ENCODE results near the gene ERICH6B. TPM values are rescaled to one million over a fixed set of nuclear protein-coding genes. Genes with fewer than 3 reads are reported as not detected.

ERICH6B gene
- total and polyA plus RNA-seq, 2 of the 13 experiments (the other 11 are each of a cell fraction or from before 2014, with no cell fraction given): not detected

GRCh38 chr13:45527699-45528462 lies 87.7 kb downstream of the ERICH6B start (continued):
- TF ChIP-seq, protein P1, sequence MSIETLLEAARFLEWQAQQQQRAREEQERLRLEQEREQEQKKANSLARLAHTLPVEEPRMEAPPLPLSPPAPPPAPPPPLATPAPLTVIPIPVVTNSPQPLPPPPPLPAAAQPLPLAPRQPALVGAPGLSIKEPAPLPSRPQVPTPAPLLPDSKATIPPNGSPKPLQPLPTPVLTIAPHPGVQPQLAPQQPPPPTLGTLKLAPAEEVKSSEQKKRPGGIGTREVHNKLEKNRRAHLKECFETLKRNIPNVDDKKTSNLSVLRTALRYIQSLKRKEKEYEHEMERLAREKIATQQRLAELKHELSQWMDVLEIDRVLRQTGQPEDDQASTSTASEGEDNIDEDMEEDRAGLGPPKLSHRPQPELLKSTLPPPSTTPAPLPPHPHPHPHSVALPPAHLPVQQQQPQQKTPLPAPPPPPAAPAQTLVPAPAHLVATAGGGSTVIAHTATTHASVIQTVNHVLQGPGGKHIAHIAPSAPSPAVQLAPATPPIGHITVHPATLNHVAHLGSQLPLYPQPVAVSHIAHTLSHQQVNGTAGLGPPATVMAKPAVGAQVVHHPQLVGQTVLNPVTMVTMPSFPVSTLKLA (IDR thresholded peaks at IDR 0.05): no peak
- TF ChIP-seq ZNF782 (CRISPR knock-in tag; IDR thresholded peaks at IDR 0.05; ENCODE audit: borderline replicate concordance) (no peak), ATF2 (CRISPR knock-in tag; IDR thresholded peaks at IDR 0.05) (0 out of 2 replicates have a peak, but pooled peaks have one; percentile 20), THAP11 (CRISPR knock-in tag; IDR thresholded peaks at IDR 0.05) (no peak), EP300 (IDR thresholded peaks at IDR 0.05; ENCODE audit: low read depth in 2 of 2, low read length in 2 of 2) (peak in 1 of 2 experiments; percentile 53; a peak in 1 of 4 replicates), EP300 (CRISPR knock-in tag; IDR thresholded peaks at IDR 0.05; ENCODE audit: borderline replicate concordance) (no peak; the same call in 1 of the 2 replicates), FIP1L1 (IDR thresholded peaks at IDR 0.05; ENCODE audit: borderline replicate concordance, insufficient read depth, low read depth, low read length) (no peak), ARID3A (IDR thresholded peaks at IDR 0.05; ENCODE audit: low read depth, low read length) (0 out of 2 replicates have a peak, but pooled peaks have one; percentile 46), FOXP1 (IDR thresholded peaks at IDR 0.05) (0 out of 2 replicates have a peak, but pooled peaks have one; percentile 41), FOXP1 (CRISPR knock-in tag; IDR thresholded peaks at IDR 0.05) (peak; percentile 72), SOX13 (IDR thresholded peaks at IDR 0.05) (no peak), SOX13 (CRISPR knock-in tag; conservative IDR thresholded peaks at IDR 0.05 in 1 of 2, IDR thresholded peaks at IDR 0.05 in 1 of 2) (peak in 1 of 2 experiments; percentile 63; a peak in 1 of 4 replicates), RARG (CRISPR knock-in tag; IDR thresholded peaks at IDR 0.05; ENCODE audit: low read depth) (no peak), SOX5 (CRISPR knock-in tag; IDR thresholded peaks at IDR 0.05; ENCODE audit: borderline replicate concordance) (peak; percentile 54; the same call in 1 of the 2 replicates), HMG20A (CRISPR knock-in tag; IDR thresholded peaks at IDR 0.05; ENCODE audit: borderline replicate concordance) (0 out of 2 replicates have a peak, but pooled peaks have one; percentile 18), TEAD3 (CRISPR knock-in tag; optimal IDR thresholded peaks at IDR 0.05; ENCODE audit: borderline replicate concordance) (peak; percentile 75), SOX6 (IDR thresholded peaks at IDR 0.05) (no peak), SOX6 (CRISPR knock-in tag; IDR thresholded peaks at IDR 0.05) (peak; percentile 45; the same call in 1 of the 2 replicates), SRSF9 (IDR thresholded peaks at IDR 0.05; ENCODE audit: borderline replicate concordance, insufficient read depth, low read depth, low read length, poor library complexity, severe bottlenecking) (no peak)
- TF ChIP-seq, protein P2, sequence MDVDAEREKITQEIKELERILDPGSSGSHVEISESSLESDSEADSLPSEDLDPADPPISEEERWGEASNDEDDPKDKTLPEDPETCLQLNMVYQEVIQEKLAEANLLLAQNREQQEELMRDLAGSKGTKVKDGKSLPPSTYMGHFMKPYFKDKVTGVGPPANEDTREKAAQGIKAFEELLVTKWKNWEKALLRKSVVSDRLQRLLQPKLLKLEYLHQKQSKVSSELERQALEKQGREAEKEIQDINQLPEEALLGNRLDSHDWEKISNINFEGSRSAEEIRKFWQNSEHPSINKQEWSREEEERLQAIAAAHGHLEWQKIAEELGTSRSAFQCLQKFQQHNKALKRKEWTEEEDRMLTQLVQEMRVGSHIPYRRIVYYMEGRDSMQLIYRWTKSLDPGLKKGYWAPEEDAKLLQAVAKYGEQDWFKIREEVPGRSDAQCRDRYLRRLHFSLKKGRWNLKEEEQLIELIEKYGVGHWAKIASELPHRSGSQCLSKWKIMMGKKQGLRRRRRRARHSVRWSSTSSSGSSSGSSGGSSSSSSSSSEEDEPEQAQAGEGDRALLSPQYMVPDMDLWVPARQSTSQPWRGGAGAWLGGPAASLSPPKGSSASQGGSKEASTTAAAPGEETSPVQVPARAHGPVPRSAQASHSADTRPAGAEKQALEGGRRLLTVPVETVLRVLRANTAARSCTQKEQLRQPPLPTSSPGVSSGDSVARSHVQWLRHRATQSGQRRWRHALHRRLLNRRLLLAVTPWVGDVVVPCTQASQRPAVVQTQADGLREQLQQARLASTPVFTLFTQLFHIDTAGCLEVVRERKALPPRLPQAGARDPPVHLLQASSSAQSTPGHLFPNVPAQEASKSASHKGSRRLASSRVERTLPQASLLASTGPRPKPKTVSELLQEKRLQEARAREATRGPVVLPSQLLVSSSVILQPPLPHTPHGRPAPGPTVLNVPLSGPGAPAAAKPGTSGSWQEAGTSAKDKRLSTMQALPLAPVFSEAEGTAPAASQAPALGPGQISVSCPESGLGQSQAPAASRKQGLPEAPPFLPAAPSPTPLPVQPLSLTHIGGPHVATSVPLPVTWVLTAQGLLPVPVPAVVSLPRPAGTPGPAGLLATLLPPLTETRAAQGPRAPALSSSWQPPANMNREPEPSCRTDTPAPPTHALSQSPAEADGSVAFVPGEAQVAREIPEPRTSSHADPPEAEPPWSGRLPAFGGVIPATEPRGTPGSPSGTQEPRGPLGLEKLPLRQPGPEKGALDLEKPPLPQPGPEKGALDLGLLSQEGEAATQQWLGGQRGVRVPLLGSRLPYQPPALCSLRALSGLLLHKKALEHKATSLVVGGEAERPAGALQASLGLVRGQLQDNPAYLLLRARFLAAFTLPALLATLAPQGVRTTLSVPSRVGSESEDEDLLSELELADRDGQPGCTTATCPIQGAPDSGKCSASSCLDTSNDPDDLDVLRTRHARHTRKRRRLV (CRISPR knock-in tag; IDR thresholded peaks at IDR 0.05): no peak
